Psoas muscle (tissue), 8 donors: Measurements from ENCODE around the gene SCYGR4. TPM values are rescaled to one million over a fixed set of nuclear protein-coding genes. Genes with fewer than 3 reads are reported as not detected.

Source experiments
- ATAC-seq, 4 donors: fragments of 200-7000 bp; cut with Tn5 transposase; one replicate each; pipeline ENCODE4 v1.9.1; 2020; ENCODE audit warnings: moderate library complexity in 3 of 4, mild to moderate bottlenecking in 2 of 4
- DNase-seq, 2 donors: peaks; one replicate each; pipeline ENCODE4 v3.0.0-alpha.2; 2020
- H3K27ac ChIP-seq: fragments of 200-600 bp; one replicate; pipeline ENCODE4 v1.8.0; 2022
- H3K27me3 ChIP-seq, 3 donors: fragments of 200-600 bp in 1 of 3; one replicate each; pipeline versions ENCODE4 v1.6.1 to v1.8.0; 2013 to 2022; ENCODE audit warnings: low read length in 2 of 3, mild to moderate bottlenecking in 2 of 3, moderate library complexity in 1 of 3; ENCODE audit not compliant: insufficient read depth in 3 of 3
- H3K36me3 ChIP-seq, 2 donors: fragments of 200-600 bp in 1 of 2; one replicate each; pipeline versions ENCODE4 v1.6.1 to v1.8.0; 2013 to 2022; ENCODE audit warnings: low read depth in 1 of 2, mild to moderate bottlenecking in 1 of 2, moderate library complexity in 1 of 2; ENCODE audit not compliant: insufficient read depth in 1 of 2
- H3K4me1 ChIP-seq: fragments of 200-600 bp; one replicate; pipeline ENCODE4 v1.8.0; 2022
- H3K4me3 ChIP-seq: fragments of 200-600 bp; one replicate; pipeline ENCODE4 v1.8.0; 2022; ENCODE audit warnings: mild to moderate bottlenecking
- H3K9me3 ChIP-seq: fragments of 200-600 bp; one replicate; pipeline ENCODE4 v1.8.0; 2022
- WGBS, 3 donors: extraction: QIAGEN DNeasy Blood & Tissue Kit; methylation state at CpG; one replicate each; pipeline versions ENCODE4 v1.1.6 to v1.1.7; 2013; 5-methylcytosine and 5-hydroxymethylcytosine counted together
- intact Hi-C, 2 donors: fragments of 100-400 bp; cut with DNase I; formaldehyde crosslinking; loops; one replicate each; pipeline versions ENCODE4 v1.11.0 to v1.14.2; 2022
- polyA plus RNA-seq, 3 donors: library from polyadenylated mRNA; stranded (reverse); fragments of 200-250 nt; gene quantifications; one replicate each; pipeline ENCODE4 v1.2.3, GENCODE V29; 2013
- total RNA-seq, 4 donors: library from RNA; stranded (reverse); fragmentation: NEBNext Ultra II Directional in 2 of 4; extraction: Animal tissue kit (Norgen Biotek cat#: 25700) in 2 of 4; gene quantifications; one replicate each; pipeline versions ENCODE4 v1.2.1 to v1.2.4, GENCODE V29; 2021 to 2023
- TF ChIP-seq, protein P1 (sequence below): fragments of 200-600 bp; IDR thresholded peaks from one replicate; pipeline ENCODE4 v1.8.0; 2022; ENCODE audit warnings: antibody characterized with exemption
- donor health status: healthy with polysubstance abuse.
- donor health status: DM: no; HTN: no; CAD: no; lungs with moderate emphysema.
- donor health status: Bipolar disorder and iron deficiency.
- donor health status: healthy.
- donor health status: DM: yes; HTN: yes; CAD: no.
- donor health status: DM: no; HTN: no; CAD: no.
- donor health status: DM: no; HTN: no; CAD: no.
- donor health status: DM: yes; HTN: yes; CAD: no.

Gene SCYGR4
- total and polyA plus RNA-seq, 7 donors: not detected

DNA sequence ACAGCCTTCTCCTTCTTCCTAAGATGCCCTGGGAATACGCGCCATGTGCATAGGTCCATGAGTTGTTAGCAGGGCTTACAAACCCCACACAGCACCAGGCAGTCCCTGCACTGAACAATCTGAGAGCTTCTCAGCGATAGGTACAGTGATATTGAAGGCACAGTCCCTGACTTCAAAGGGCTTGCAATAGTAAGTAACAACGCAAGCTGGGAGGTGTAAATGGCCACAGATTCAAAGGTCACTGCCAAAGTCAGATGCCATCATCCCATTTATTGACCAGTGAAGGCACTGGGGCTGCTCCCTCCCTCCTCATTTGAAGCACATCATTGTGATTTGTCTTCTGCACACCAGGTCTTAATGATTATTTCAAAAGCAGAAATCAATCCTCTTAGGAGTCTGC lies 2.1 kb upstream of the SCYGR4 start:
- DNase-seq (no peak), ATAC-seq (no peak)
- H3K9me3 ChIP-seq: no peaks in the 10 kb centered on the region
- H3K4me1 ChIP-seq: no peaks in the 10 kb centered on the region
- H3K27ac ChIP-seq: no peak overlapping the region
- TF ChIP-seq, protein P1, sequence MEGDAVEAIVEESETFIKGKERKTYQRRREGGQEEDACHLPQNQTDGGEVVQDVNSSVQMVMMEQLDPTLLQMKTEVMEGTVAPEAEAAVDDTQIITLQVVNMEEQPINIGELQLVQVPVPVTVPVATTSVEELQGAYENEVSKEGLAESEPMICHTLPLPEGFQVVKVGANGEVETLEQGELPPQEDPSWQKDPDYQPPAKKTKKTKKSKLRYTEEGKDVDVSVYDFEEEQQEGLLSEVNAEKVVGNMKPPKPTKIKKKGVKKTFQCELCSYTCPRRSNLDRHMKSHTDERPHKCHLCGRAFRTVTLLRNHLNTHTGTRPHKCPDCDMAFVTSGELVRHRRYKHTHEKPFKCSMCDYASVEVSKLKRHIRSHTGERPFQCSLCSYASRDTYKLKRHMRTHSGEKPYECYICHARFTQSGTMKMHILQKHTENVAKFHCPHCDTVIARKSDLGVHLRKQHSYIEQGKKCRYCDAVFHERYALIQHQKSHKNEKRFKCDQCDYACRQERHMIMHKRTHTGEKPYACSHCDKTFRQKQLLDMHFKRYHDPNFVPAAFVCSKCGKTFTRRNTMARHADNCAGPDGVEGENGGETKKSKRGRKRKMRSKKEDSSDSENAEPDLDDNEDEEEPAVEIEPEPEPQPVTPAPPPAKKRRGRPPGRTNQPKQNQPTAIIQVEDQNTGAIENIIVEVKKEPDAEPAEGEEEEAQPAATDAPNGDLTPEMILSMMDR: no peak
- intact Hi-C loops: no loop called here
- peaks cover 0 to 4% (median 0%) of the 10 kb centered on the region in 3 donors for H3K27me3 ChIP-seq
- 91 to 96% (median 93%) methylated on average over 4 of the region's 4 CpGs for WGBS, 3 donors
- no peaks in the 10 kb centered on the region for H3K36me3 ChIP-seq
- no peak overlapping the region for H3K4me3 ChIP-seq

DNA sequence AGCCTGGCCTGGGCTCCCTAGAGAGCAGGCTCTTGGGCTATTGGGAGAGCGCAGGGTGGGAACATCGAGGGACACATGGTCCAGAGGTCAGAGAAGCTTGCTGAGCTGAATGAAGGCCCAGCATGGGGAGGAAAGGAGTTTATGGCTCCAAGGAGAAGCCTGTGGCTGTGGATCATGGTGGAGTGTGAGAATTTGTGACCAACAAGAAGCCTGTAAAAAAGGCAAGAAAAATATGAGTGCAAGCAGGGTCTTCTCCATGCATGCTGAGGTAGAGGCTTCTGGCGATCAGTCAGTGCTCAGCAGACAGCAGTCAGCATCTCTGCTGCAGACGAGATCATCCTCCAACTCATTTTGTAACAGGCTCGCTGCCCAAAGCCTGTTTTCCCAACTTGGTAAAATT lies 1.4 kb upstream of the SCYGR4 start:
- Histone ChIP-seq H3K27me3 (peaks cover 0 to 4% (median 0%) of the 10 kb centered on the region in 3 donors), H3K4me3 (no peak overlapping the region), H3K9me3 (no peaks in the 10 kb centered on the region), H3K36me3 (no peaks in the 10 kb centered on the region), H3K27ac (no peak overlapping the region), H3K4me1 (no peaks in the 10 kb centered on the region)
- 48 to 58% (median 50%) methylated on average over 5 of the region's 5 CpGs for WGBS, 3 donors
- no peak for DNase-seq
- intact Hi-C loops: no loop called here
- TF ChIP-seq, protein P1: no peak
- ATAC-seq: no peak

DNA sequence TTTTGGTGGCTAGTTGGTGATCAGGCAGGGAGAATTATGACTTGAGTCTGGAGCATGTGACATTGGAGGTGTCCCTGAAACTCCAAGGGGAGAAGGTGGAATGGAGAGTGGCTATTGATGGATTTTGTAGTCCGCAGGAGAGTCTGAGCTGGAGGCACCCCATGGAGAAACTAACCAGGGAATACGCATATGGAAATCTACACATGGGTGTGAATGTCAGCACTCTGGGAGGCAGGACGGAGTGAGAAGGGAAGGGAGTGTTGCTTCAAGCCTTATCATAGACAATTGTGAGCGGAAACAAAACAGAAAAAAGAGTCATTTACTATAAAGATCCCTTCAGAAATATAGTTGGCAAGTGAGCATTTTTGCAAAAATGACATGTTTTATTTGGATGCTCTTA lies 667 bp upstream of the SCYGR4 start:
- ATAC-seq (no peak), DNase-seq (no peak)
- WGBS, 3 donors: 47 to 52% (median 49%) methylated on average over 4 of the region's 4 CpGs
- Histone ChIP-seq H3K4me1 (no peaks in the 10 kb centered on the region), H3K27ac (no peak overlapping the region), H3K9me3 (no peaks in the 10 kb centered on the region), H3K36me3 (no peaks in the 10 kb centered on the region), H3K4me3 (no peak overlapping the region), H3K27me3 (peaks cover 0 to 4% (median 0%) of the 10 kb centered on the region in 3 donors)
- TF ChIP-seq, protein P1: no peak
- intact Hi-C loops: no loop called here

DNA sequence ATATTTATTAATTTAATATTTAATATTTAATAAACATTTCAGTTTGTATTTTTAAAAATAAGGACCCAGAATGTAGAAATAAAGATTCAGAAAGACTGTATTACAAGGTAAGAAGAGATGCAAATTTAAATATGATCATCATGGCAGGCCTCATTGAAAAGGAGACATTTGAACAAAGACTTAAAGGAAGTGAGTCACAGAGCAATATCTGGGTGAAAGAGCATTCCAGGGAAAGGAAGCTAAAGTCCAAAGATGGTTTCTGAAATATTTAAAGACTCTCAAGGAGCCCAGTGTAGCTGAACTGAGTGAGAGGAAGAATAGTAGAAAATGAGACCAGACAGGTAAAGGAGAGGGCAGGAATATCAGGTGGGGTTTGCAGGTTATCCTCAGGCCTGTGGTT lies 5.9 kb downstream of the SCYGR4 start:
- no peaks in the 10 kb centered on the region for H3K36me3 ChIP-seq
- TF ChIP-seq, protein P1: no peak
- ATAC-seq (no peak), DNase-seq (no peak)
- no peak overlapping the region for H3K27ac ChIP-seq
- no peaks in the 10 kb centered on the region for H3K9me3 ChIP-seq
- no peaks in the 10 kb centered on the region for H3K27me3 ChIP-seq
- H3K4me3 ChIP-seq: no peak overlapping the region
- no peaks in the 10 kb centered on the region for H3K4me1 ChIP-seq
- intact Hi-C loops: no loop called here

DNA sequence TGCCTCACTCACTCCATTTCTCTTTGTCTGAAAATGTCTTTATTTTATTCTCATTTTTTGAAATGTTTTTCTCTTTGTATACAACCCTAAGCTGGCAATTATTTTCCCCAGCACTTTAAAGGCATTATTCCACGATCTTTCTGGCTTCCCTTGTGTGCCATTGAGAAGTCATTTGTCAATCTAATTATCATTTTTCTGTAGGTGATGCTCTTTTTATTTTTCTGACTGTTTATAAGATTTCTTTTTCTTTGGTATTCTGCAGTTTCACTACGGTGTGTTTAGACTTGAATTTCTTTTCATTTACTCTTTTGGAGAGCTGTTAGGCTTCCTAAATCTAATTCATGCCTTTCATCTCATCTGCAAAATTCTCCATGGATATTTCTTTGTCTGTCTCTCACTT lies 8.1 kb downstream of the SCYGR4 start:
- Histone ChIP-seq H3K36me3 (no peaks in the 10 kb centered on the region), H3K9me3 (no peaks in the 10 kb centered on the region), H3K27ac (no peak overlapping the region), H3K4me1 (no peaks in the 10 kb centered on the region), H3K27me3 (no peaks in the 10 kb centered on the region), H3K4me3 (no peak overlapping the region)
- ATAC-seq (no peak), DNase-seq (no peak)
- TF ChIP-seq, protein P1: no peak
- intact Hi-C loops: no loop called here
- WGBS, 3 donors: 51 to 62% (median 60%) methylated on average over 2 of the region's 2 CpGs
